Left ventricle myocardium inferior (tissue), 1 donor: ENCODE results near the gene BZW2. TPM values are rescaled to one million over a fixed set of nuclear protein-coding genes. Genes with fewer than 3 reads are reported as not detected.

Source experiments
- DNase-seq: peaks from one replicate; pipeline ENCODE4 v3.0.0-alpha.2; 2020
- H3K27ac ChIP-seq: fragments of 200-600 bp; replicated peaks from 2 replicates; pipeline ENCODE4 v1.8.0; 2021
- H3K27me3 ChIP-seq: fragments of 200-600 bp; 2 replicates; pipeline ENCODE4 v1.8.0; 2021; ENCODE audit warnings: low read depth
- H3K36me3 ChIP-seq: fragments of 200-600 bp; 2 replicates; pipeline ENCODE4 v1.8.0; 2021
- H3K4me1 ChIP-seq: fragments of 200-600 bp; 2 replicates; pipeline ENCODE4 v1.8.0; 2021
- H3K4me3 ChIP-seq: fragments of 200-600 bp; 2 replicates; pipeline ENCODE4 v1.8.0; 2021; ENCODE audit warnings: mild to moderate bottlenecking, moderate library complexity
- H3K9me3 ChIP-seq: fragments of 200-600 bp; replicated peaks from 2 replicates; pipeline ENCODE4 v1.8.0; 2021
- intact Hi-C: fragments of 100-400 bp; cut with micrococcal nuclease; formaldehyde crosslinking; loops from one replicate; pipeline ENCODE4 v1.11.0; 2022
- total RNA-seq: library from RNA; stranded (reverse); fragmentation: NEBNext Ultra II Directional; extraction: Animal tissue kit (Norgen Biotek cat#: 25700); gene quantifications from one replicate; pipeline ENCODE4 v1.2.1, GENCODE V29; 2021
- TF ChIP-seq, protein P1 (sequence below): fragments of 200-600 bp; IDR thresholded peaks from 2 replicates; pipeline ENCODE4 v1.8.0; 2021; ENCODE audit warnings: antibody characterized with exemption, mild to moderate bottlenecking, borderline replicate concordance
- donor health status: DM: no; HTN: yes; CAD: no; lungs with severe emphysema.

The BZW2 gene
- total RNA-seq, 1 donor from 2014 or later = 308 TPM

DNA sequence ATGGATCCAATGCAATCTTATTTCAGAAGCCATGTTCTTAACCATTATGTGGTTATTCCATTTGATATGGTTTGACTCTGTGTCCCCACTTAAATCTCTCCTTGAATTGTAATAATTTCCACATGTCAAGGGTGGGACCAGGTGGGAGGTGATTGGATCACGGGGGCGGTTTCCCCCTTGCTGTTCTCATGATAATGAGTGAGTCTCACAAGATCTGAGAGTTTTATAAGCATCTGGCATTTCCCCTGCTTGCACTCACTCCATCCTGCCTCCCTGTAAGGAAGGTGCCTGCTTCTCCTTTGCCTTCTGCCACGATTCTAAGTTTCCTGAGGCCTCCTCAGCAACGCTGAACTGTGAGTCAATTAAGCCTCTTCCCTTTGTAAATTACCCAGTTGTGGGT, 75.6 kb downstream of the BZW2 start:
- Histone ChIP-seq H3K4me1 (no peaks in the 10 kb centered on the region), H3K27me3 (no peaks in the 10 kb centered on the region), H3K4me3 (no peak overlapping the region), H3K9me3 (no peaks in the 10 kb centered on the region), H3K36me3 (no peaks in the 10 kb centered on the region), H3K27ac (no peak overlapping the region)
- intact Hi-C loops = no loop called here
- TF ChIP-seq, protein P1, sequence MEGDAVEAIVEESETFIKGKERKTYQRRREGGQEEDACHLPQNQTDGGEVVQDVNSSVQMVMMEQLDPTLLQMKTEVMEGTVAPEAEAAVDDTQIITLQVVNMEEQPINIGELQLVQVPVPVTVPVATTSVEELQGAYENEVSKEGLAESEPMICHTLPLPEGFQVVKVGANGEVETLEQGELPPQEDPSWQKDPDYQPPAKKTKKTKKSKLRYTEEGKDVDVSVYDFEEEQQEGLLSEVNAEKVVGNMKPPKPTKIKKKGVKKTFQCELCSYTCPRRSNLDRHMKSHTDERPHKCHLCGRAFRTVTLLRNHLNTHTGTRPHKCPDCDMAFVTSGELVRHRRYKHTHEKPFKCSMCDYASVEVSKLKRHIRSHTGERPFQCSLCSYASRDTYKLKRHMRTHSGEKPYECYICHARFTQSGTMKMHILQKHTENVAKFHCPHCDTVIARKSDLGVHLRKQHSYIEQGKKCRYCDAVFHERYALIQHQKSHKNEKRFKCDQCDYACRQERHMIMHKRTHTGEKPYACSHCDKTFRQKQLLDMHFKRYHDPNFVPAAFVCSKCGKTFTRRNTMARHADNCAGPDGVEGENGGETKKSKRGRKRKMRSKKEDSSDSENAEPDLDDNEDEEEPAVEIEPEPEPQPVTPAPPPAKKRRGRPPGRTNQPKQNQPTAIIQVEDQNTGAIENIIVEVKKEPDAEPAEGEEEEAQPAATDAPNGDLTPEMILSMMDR = no peak
- DNase-seq = no peak

DNA sequence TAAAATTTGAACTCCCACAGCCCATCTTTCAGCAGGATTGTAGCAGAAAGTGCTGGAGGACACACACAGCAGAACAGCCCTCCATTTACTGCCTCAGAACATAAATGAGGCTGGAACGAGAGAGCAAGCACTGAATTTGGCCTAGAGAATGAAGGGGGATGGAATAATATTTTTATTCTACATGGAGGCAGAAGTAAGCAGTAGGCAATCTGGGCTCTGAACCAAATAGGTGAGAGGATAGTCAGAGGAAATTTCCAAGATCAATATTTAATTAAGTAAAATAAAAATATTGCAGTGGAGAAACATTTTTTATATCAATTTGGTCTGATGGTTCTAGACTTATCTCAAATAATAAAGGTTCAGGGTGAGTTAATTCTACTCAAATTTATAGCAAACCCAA, 78.4 kb downstream of the BZW2 start:
- H3K4me1 ChIP-seq = no peaks in the 10 kb centered on the region
- H3K27me3 ChIP-seq = no peaks in the 10 kb centered on the region
- no peaks in the 10 kb centered on the region for H3K9me3 ChIP-seq
- no peak overlapping the region for H3K27ac ChIP-seq
- H3K4me3 ChIP-seq = no peak overlapping the region
- no peaks in the 10 kb centered on the region for H3K36me3 ChIP-seq
- no peak for DNase-seq
- intact Hi-C loops = no loop called here
- TF ChIP-seq, protein P1 = no peak

DNA sequence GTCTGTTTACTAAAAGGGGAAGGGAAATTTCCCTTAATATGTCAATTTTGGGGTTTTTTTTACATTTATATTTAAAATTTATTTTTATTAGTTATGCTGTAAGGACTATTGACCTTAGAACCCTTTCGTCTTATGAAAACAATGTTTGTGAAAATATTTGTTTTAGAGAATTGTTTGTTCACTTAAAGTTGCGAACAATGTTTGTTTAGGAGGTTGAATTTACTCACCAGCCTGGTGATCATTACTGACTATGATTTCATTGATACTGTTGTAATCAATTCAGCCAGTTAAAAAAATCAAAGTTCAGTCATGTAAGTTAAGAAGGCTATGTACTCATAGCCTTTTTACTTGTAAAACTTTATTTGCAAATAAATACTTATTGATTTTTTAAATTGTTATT, 80.2 kb downstream of the BZW2 start:
- no peaks in the 10 kb centered on the region for H3K36me3 ChIP-seq
- H3K4me3 ChIP-seq = no peak overlapping the region
- no peak for DNase-seq
- intact Hi-C loops = no loop called here
- no peaks in the 10 kb centered on the region for H3K27me3 ChIP-seq
- no peaks in the 10 kb centered on the region for H3K9me3 ChIP-seq
- H3K27ac ChIP-seq = no peak overlapping the region
- TF ChIP-seq, protein P1 = no peak
- no peaks in the 10 kb centered on the region for H3K4me1 ChIP-seq

DNA sequence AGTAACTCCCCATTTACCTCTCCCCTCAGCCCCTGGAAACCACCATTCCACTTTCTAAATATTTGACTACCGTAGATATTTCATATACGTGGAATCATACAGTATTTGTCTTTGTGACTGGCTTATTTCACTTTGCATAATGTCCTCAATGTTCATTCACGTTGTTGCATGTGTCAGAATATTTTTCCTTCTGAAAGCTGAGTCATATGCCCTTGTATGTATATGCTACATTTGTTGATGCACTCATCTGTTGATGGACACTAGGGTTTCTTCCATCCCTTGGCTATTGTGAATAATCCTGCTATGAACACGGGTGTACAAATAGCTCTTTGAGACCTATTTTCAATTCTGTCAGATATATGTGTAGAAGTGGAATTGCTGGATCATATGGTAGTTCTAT, 81.8 kb downstream of the BZW2 start:
- no peaks in the 10 kb centered on the region for H3K4me1 ChIP-seq
- intact Hi-C loops = no loop called here
- H3K36me3 ChIP-seq = no peaks in the 10 kb centered on the region
- no peaks in the 10 kb centered on the region for H3K27me3 ChIP-seq
- TF ChIP-seq, protein P1 = no peak
- no peaks in the 10 kb centered on the region for H3K9me3 ChIP-seq
- H3K4me3 ChIP-seq = no peak overlapping the region
- no peak overlapping the region for H3K27ac ChIP-seq
- no peak for DNase-seq

DNA sequence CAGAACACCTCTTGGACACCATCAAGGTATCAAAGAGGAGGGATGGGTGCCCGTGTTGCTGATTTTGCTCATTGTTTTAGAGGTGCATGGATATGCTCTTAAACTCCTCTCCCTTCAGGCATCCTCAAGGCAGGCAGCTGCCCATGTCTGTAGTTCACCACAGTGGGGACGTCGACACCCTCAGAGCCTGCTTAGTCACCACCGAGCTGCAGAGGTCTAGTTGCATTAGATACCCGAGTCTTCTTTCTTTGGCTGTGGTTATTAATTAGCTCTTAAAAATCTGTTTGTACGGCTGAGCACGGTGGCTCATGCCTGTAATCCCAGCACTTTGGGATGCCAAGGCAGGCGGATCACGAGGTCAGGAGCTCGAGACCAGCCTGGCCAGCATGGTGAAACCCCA, 82.8 kb downstream of the BZW2 start:
- Histone ChIP-seq H3K4me1 (no peaks in the 10 kb centered on the region), H3K9me3 (no peaks in the 10 kb centered on the region), H3K27ac (no peak overlapping the region), H3K27me3 (no peaks in the 10 kb centered on the region), H3K4me3 (no peak overlapping the region), H3K36me3 (no peaks in the 10 kb centered on the region)
- no peak for DNase-seq
- TF ChIP-seq, protein P1 = no peak
- intact Hi-C loops = no loop called here

DNA sequence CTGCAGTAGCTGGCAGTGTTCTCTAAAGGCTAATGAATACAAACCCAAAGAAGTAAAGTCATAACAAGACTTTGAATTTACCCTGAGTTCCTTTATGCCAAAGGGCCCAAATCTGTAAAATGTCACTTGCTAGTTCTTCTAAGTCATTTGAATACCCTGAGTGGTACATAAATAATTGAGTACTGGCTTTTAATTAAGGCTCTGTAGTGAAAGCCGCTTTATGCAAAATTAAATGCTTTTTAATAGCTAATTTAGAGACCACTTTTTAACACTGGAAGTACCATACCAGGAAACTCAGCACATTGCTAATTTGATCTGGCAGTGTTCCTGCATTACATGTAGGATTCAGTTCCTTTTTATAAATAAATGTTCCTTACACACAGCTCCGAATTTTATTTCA, 83.6 kb downstream of the BZW2 start:
- TF ChIP-seq, protein P1 = no peak
- no peak overlapping the region for H3K27ac ChIP-seq
- DNase-seq = no peak
- intact Hi-C loops = no loop called here
- H3K4me3 ChIP-seq = no peak overlapping the region
- H3K4me1 ChIP-seq = no peaks in the 10 kb centered on the region
- H3K36me3 ChIP-seq = no peaks in the 10 kb centered on the region
- no peaks in the 10 kb centered on the region for H3K27me3 ChIP-seq
- no peaks in the 10 kb centered on the region for H3K9me3 ChIP-seq
